ENCODE results near the gene CYP2B6.
"Not testable (repeated sequence)": the region's sequence is repeated elsewhere in the genome, so short reads cannot be mapped to it uniquely, and the experiment has no call there.

CYP2B6 gene

GRCh38 chr19:41053331-41053730 lies 62.2 kb downstream of the CYP2B6 start:
- WGBS (ENCODE audit: insufficient coverage), result 93% methylated on average over 7 of the region's 10 CpGs
- H3K4me1 ChIP-seq (ENCODE audit: control extremely low read depth in 1 of 4, control insufficient read depth in 4 of 4, insufficient read depth in 4 of 4, low read length in 3 of 4); H3K36me3 ChIP-seq (ENCODE audit: control insufficient read depth in 4 of 4, insufficient read depth in 4 of 4, low read length in 3 of 4); H3K27ac ChIP-seq (ENCODE audit: insufficient read depth in 1 of 2, low read depth in 1 of 2, low read length in 2 of 2, poor library complexity in 1 of 2, severe bottlenecking in 2 of 2); POLR2A ChIA-PET; CTCF ChIA-PET; H3K4me3 ChIP-seq (ENCODE audit: control insufficient read depth in 1 of 7, extremely low read depth in 1 of 7, insufficient read depth in 4 of 7, low read depth in 2 of 7, low read length in 6 of 7); DNase-seq; H3K9me3 ChIP-seq (ENCODE audit: control extremely low read depth in 1 of 5, control insufficient read depth in 4 of 5, insufficient read depth in 2 of 5, low read depth in 1 of 5, low read length in 4 of 5): not testable (repeated sequence)
- H3K27me3 ChIP-seq (replicated peaks in 2 of 5; ENCODE audit: control insufficient read depth in 4 of 5, insufficient read depth in 5 of 5, low read length in 4 of 5), result peaks cover 0 to 24% (median 6%) of the 10 kb centered on the region in 5 experiments

- H3K4me1 ChIP-seq (ENCODE audit: control extremely low read depth in 1 of 4, control insufficient read depth in 4 of 4, insufficient read depth in 4 of 4, low read length in 3 of 4), result no peaks in the 10 kb centered on the region
- no peaks in the 10 kb centered on the region for H3K9me3 ChIP-seq (ENCODE audit: control extremely low read depth in 1 of 5, control insufficient read depth in 4 of 5, insufficient read depth in 2 of 5, low read depth in 1 of 5, low read length in 4 of 5)
- CTCF ChIA-PET, result no interaction called here
- WGBS (ENCODE audit: insufficient coverage), result 78% methylated on average over 6 of the region's 7 CpGs
- H3K27ac ChIP-seq (ENCODE audit: insufficient read depth in 1 of 2, low read depth in 1 of 2, low read length in 2 of 2, poor library complexity in 1 of 2, severe bottlenecking in 2 of 2), result no peak overlapping the region
- peak in 2 of 3 donors; percentile 2 to 3 for DNase-seq
- peaks cover 2 to 19% (median 10%) of the 10 kb centered on the region in 5 experiments for H3K27me3 ChIP-seq (replicated peaks in 2 of 5; ENCODE audit: control insufficient read depth in 4 of 5, insufficient read depth in 5 of 5, low read length in 4 of 5)
- no peaks in the 10 kb centered on the region for H3K36me3 ChIP-seq (ENCODE audit: control insufficient read depth in 4 of 4, insufficient read depth in 4 of 4, low read length in 3 of 4)
- POLR2A ChIA-PET, result no interaction called here
- no peak overlapping the region for H3K4me3 ChIP-seq (ENCODE audit: control insufficient read depth in 1 of 7, extremely low read depth in 1 of 7, insufficient read depth in 4 of 7, low read depth in 2 of 7, low read length in 6 of 7)
Measured at GRCh38 chr19:41064974-41065569, 74.0 kb downstream of the CYP2B6 start.

All from common myeloid progenitor, CD34-positive (primary cell).